ENCODE results near the gene ST6GALNAC3.
"Not testable (repeated sequence)": the region's sequence is repeated elsewhere in the genome, so short reads cannot be mapped to it uniquely, and the experiment has no call there.

ST6GALNAC3 gene

GRCh38 chr1:76109901-76110560 lies 35.5 kb downstream of the ST6GALNAC3 start:
- DNase-seq, result no peak

DNA sequence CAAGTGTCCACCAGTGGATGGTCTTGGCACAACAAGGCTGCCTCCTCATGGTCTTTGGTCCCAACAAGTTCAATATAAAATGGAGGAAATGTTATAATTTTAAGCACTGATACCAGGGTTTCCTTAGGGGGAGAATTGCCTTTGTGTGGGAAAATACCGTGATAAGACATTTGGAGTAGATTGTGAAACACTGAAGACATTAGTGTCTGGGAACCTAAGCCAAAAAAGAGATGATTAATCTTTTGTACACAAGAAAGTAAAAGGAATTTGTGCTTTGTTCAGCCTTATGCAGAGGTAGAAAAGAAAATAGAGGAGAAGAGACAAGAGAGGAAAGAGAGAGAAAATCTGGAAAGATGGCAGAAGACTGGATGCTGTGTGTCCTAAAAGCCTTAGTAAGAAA lies 36.1 kb downstream of the ST6GALNAC3 start:
- DNase-seq, result no peak

GRCh38 chr1:76112321-76112720 lies 37.8 kb downstream of the ST6GALNAC3 start:
- not testable (repeated sequence) for DNase-seq

DNA sequence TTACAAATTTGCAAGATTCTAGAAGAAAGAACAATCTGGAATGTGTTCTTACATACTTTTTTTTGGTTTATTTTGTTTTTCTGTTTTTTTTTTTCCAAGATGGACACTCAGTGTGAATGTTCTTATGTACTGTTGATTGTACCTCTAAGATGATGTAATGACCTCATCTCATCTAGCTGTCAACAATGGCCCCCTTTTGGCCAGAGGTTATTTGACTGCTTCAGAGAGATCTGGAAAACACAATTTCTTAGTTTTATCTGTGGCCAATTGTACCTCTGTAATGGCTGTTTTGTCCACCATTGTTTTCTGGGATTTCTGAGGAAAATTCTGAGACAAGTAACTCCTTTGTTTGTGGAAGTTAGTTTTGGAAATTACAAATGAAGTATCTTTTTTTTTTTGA lies 38.9 kb downstream of the ST6GALNAC3 start:
- no peak for DNase-seq

DNA sequence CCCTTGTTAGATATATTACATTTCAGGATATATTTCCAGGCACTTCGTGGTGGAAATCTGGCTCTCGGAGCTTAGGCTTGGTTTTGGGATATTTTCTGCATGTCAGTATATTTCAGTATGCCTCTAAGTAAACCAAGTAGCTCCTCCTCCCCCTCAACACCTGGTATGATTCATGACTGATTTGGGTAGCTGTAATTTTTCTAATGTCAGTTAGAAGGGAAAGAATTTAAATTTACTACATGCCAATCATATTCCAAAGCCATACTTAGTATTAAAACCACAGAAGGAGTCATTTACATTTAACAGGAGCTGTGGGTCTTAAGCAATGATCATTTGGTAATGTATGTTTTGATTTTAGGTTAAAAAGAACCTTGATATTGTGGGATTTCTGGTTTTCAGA lies 40.6 kb downstream of the ST6GALNAC3 start:
- DNase-seq, result no peak

DNA sequence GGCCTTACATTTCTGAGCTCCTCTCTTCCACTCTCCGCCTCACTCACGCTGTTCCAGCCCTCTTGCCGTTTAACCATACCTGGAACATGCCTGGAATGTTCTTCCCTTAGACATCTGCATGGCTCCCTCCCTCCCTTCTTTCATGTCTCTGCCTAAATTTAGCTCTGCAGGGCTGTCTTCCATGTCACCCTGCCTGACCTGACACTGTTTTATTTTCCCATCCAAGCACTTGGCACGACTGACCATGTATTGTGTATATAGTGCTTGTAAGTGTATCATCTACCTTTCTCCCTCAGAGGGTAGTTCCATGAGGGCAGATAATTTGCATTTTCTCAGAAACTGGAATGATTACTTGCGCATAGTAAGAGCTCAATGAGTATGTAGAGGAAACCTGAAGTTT lies 47.3 kb downstream of the ST6GALNAC3 start:
- DNase-seq, result no peak

GRCh38 chr1:76122271-76122670 lies 47.7 kb downstream of the ST6GALNAC3 start:
- no peak for DNase-seq

GRCh38 chr1:76123411-76124064 lies 49.0 kb downstream of the ST6GALNAC3 start:
- DNase-seq, result not testable (repeated sequence)

DNA sequence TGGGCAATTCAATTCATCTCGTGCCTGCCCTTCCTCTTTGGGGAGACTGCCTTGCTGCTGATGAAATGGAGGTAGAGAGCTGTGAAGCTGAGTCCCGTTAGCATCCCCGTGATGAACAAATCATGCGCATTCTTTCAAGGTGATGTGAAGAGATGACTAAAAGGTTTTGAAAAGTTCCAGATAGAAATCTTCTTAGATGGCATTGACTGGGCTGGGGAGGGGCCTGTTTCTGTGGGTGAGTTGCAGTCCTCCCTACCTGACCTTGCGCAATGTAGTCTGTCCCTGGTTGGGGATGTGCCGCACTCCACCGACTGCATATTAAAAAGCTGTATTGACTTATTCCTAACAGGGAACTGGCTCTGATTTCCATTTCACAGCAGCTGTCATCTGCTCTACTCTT lies 49.6 kb downstream of the ST6GALNAC3 start:
- DNase-seq, result no peak

GRCh38 chr1:76125473-76126219 lies 51.1 kb downstream of the ST6GALNAC3 start:
- DNase-seq, result no peak

- no peak for DNase-seq
Observed at GRCh38 chr1:76128096-76128495, 53.5 kb downstream of the ST6GALNAC3 start.

GRCh38 chr1:76129731-76130130 lies 55.2 kb downstream of the ST6GALNAC3 start:
- DNase-seq, result no peak

DNA sequence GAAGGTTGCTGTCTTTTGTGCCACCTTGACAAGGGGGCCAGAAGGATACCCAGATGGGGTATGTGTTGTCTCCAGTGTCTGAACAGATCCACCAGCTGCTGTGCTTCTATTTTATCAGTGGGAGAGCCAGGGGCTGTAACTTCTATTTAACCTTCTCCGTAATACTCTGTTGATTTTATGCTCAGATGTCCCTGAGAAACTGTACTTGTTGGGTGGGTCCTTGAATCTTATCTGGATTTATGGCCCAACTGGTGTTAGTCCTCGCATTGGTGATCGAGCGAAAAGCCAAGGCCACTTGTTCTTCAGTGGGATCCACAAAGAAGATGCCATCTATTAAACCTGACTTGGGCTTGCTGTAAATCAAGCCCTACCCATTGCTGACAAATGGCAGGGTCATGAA lies 56.4 kb downstream of the ST6GALNAC3 start:
- DNase-seq, result no peak

DNA sequence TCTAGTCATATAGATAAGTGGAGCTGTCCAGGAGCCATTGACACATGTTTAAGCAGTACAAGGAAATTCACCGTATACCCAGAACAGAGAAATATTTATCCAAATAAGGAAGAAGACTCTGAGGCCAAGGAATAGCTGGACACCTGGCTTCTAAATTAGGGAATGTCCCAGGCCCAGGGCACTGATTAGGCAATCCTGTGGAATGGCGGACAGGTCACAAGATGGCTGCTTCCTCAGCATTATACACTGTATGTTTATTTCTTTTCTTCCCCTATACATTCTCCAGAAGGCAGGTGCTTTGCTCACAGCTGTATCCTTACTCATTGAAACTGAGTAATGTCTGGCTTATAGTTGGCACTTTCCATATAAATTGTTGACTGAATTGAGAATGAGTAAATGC lies 59.4 kb downstream of the ST6GALNAC3 start:
- no peak for DNase-seq

GRCh38 chr1:76135835-76136234 lies 61.3 kb downstream of the ST6GALNAC3 start:
- DNase-seq, result no peak

- no peak for DNase-seq
Observed at GRCh38 chr1:76136894-76137293, 62.3 kb downstream of the ST6GALNAC3 start.

DNA sequence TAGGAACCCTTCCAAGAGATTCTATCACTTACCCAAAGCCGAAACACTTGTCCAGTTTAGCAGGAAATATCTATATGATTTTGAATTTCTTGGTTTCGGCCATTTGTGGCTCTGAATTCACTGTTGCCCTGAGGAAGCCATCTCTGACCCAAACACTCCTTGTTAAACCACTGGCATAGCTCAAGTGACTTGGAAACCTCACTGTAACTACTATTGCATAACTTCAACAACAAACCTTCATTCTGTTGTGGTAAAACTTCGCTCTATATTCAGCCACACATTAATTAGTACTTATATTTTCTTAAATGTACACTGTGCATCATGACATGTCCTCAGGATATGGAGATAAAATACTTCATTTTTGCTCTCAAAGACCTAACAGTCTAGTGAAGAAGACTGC lies 63.2 kb downstream of the ST6GALNAC3 start:
- no peak for DNase-seq

DNA sequence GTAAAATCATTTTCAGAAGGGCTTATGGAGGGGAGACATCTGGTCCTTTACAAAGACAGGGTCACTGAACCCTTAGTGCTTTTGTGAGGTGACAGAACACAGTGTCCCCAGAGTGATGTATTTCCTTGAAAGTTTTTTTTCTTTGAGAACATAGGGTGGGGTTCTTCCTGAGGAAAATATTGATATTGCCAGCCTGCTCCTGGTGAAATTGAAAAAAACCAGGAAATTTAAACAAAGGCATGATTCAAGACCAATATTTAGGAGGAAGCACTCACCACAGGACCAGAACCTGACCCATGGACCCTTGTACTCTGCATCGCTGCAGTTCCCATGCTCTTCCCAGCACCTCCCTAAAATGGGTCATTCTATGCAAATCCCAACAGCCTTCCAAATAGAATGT lies 63.7 kb downstream of the ST6GALNAC3 start:
- DNase-seq, result no peak

- no peak for DNase-seq
Observed at GRCh38 chr1:76140227-76140626, 65.7 kb downstream of the ST6GALNAC3 start.

- DNase-seq, result no peak
Observed at GRCh38 chr1:76141929-76142328, 67.4 kb downstream of the ST6GALNAC3 start.

GRCh38 chr1:76142771-76143540 lies 68.4 kb downstream of the ST6GALNAC3 start:
- DNase-seq, result no peak

- no peak for DNase-seq
Observed at GRCh38 chr1:76144247-76144646, 69.7 kb downstream of the ST6GALNAC3 start.

- no peak for DNase-seq
Observed at GRCh38 chr1:76145332-76145731, 70.8 kb downstream of the ST6GALNAC3 start.
